ENCODE measurements around the gene ROBO1.

GRCh38 chr3:78847203-78847602 lies 920.6 kb downstream of the ROBO1 start:
- TF ChIP-seq POLR2A (IDR thresholded peaks at IDR 0.05) (no peak), CTCF (IDR thresholded peaks at IDR 0.05) (no peak)
